IMR-90 (cell line): ENCODE measurements around the gene NTF3. TPM values are rescaled to one million over a fixed set of nuclear protein-coding genes. Genes with fewer than 3 reads are reported as not detected.

Experiments used
- ATAC-seq: fragments of 200-7000 bp; cut with Tn5 transposase; 2 replicates; pipeline ENCODE4 v1.9.1; 2020; ENCODE audit warnings: low read depth, mild to moderate bottlenecking, moderate library complexity
- BruUV-seq: library from RNA; stranded (reverse); fragments of 400-500 nt; replicated peaks from 2 replicates; lab custom pipeline; 2021; lab: Mats Ljungman, UMichigan
- CTCF ChIA-PET: fragments of 300-600 bp; formaldehyde crosslinking; extraction: SDS; loops from one replicate; lab custom pipeline; 2021; ENCODE audit warnings: antibody characterized with exemption; lab: Yijun Ruan, JAX
- POLR2A ChIA-PET: fragments of 300-600 bp; sonication (Branson Sonifier 250); formaldehyde crosslinking; loops from one replicate; lab custom pipeline; 2022; ENCODE audit warnings: antibody characterized with exemption; ENCODE audit not compliant: unreplicated experiment; lab: Charles Lee
- DNase-seq: peaks from one replicate; pipeline ENCODE4 v3.0.0; 2013
- H2AFZ ChIP-seq: replicated peaks from 2 replicates; pipeline ENCODE3; 2013; ENCODE audit warnings: low read length, mild to moderate bottlenecking; ENCODE audit not compliant: poor library complexity
- H2AK5ac ChIP-seq: 2 replicates; pipeline ENCODE4 v1.6.1; 2013; ENCODE audit warnings: low read depth, low read length, inconsistent platforms
- H2AK9ac ChIP-seq: replicated peaks from 2 replicates; pipeline ENCODE3; 2013; ENCODE audit warnings: mild to moderate bottlenecking, low read depth, low read length, moderate library complexity; ENCODE audit not compliant: poor library complexity
- H2BK120ac ChIP-seq: 2 replicates; pipeline ENCODE4 v1.6.1; 2013; ENCODE audit warnings: low read depth, low read length, inconsistent platforms
- H2BK15ac ChIP-seq: 3 replicates; pipeline ENCODE4 v1.6.1; 2013; ENCODE audit warnings: low read depth, low read length, inconsistent platforms
- H2BK20ac ChIP-seq: 2 replicates; pipeline ENCODE4 v1.6.1; 2013; ENCODE audit warnings: low read depth, mild to moderate bottlenecking, inconsistent platforms, low read length, moderate library complexity
- H2BK5ac ChIP-seq: 2 replicates; pipeline ENCODE4 v1.6.1; 2013; ENCODE audit warnings: mild to moderate bottlenecking, low read depth, low read length, inconsistent platforms; ENCODE audit not compliant: poor library complexity, severe bottlenecking
- H3K14ac ChIP-seq: replicated peaks from 2 replicates; pipeline ENCODE4 v1.6.1; 2013; ENCODE audit warnings: low read depth, low read length, inconsistent platforms
- H3K18ac ChIP-seq: 2 replicates; pipeline ENCODE4 v1.6.1; 2013; ENCODE audit warnings: low read depth, low read length, control low read depth
- H3K23ac ChIP-seq: 2 replicates; pipeline ENCODE4 v1.6.1; 2013; ENCODE audit warnings: low read depth, low read length, inconsistent platforms
- H3K27ac ChIP-seq: 2 replicates; pipeline ENCODE4 v1.5.1; 2013; ENCODE audit warnings: mild to moderate bottlenecking, control low read depth, low read length; ENCODE audit not compliant: insufficient read depth
- H3K27me3 ChIP-seq: 2 replicates; pipeline ENCODE4 v1.6.1; 2013; ENCODE audit warnings: low read length; ENCODE audit not compliant: control insufficient read depth, insufficient read depth
- H3K36me3 ChIP-seq: 2 replicates; pipeline ENCODE4 v1.6.1; 2013; ENCODE audit warnings: low read length, mixed read lengths; ENCODE audit not compliant: control insufficient read depth, insufficient read depth
- H3K4ac ChIP-seq: 2 replicates; pipeline ENCODE4 v1.6.1; 2013; ENCODE audit warnings: low read depth, low read length, inconsistent platforms
- H3K4me1 ChIP-seq: 2 replicates; pipeline ENCODE4 v1.6.1; 2013; ENCODE audit warnings: low read length, mixed read lengths; ENCODE audit not compliant: control insufficient read depth, insufficient read depth
- H3K4me2 ChIP-seq: 2 replicates; pipeline ENCODE4 v1.6.1; 2013; ENCODE audit warnings: low read depth, mild to moderate bottlenecking, control low read depth, low read length, moderate library complexity
- H3K4me3 ChIP-seq: 2 replicates; pipeline ENCODE4 v1.5.1; 2013; ENCODE audit warnings: low read depth, mild to moderate bottlenecking, control low read depth, low read length, moderate library complexity; ENCODE audit not compliant: insufficient read depth
- H3K56ac ChIP-seq: 2 replicates; pipeline ENCODE4 v1.6.1; 2013; ENCODE audit warnings: low read length, inconsistent platforms; ENCODE audit not compliant: insufficient read depth; ENCODE audit errors: extremely low read depth
- H3K79me1 ChIP-seq, 2 experiments: 2 replicates each; pipeline ENCODE4 v1.6.1; 2013; ENCODE audit warnings: low read length in 2 of 2, inconsistent platforms in 1 of 2, low read depth in 1 of 2
- H3K9ac ChIP-seq: 2 replicates; pipeline ENCODE4 v1.6.1; 2013; ENCODE audit warnings: low read depth, low read length, control low read depth
- H3K9me1 ChIP-seq: 2 replicates; pipeline ENCODE4 v1.6.1; 2013; ENCODE audit warnings: low read length, inconsistent platforms; ENCODE audit not compliant: insufficient read depth
- H3K9me3 ChIP-seq: 2 replicates; pipeline ENCODE4 v1.6.1; 2013; ENCODE audit warnings: low read length; ENCODE audit not compliant: control insufficient read depth, insufficient read depth
- H4K20me1 ChIP-seq: 2 replicates; pipeline ENCODE4 v1.6.1; 2013; ENCODE audit warnings: low read length, inconsistent platforms; ENCODE audit not compliant: insufficient read depth
- H4K5ac ChIP-seq: 2 replicates; pipeline ENCODE4 v1.6.1; 2013; ENCODE audit warnings: mild to moderate bottlenecking, low read depth, low read length, control low read depth
- H4K8ac ChIP-seq, 2 experiments: 2 replicates each; pipeline ENCODE4 v1.6.1; 2013; ENCODE audit warnings: low read depth in 2 of 2, low read length in 2 of 2, control low read depth in 1 of 2, inconsistent platforms in 1 of 2
- H4K91ac ChIP-seq: 2 replicates; pipeline ENCODE4 v1.6.1; 2013; ENCODE audit warnings: low read depth, low read length, inconsistent platforms; ENCODE audit not compliant: insufficient read depth
- MAZ ChIP-seq: IDR thresholded peaks from 2 replicates; pipeline ENCODE4 v1.6.1; 2012; ENCODE audit warnings: low read depth, mild to moderate bottlenecking, low read length, improper control_type of control experiment, moderate library complexity, borderline replicate concordance
- WGBS, 2 experiments: methylation state at CpG; one replicate each; pipeline versions ENCODE4 v1.1.5 to v1.1.7; 2013; ENCODE audit warnings: missing lambda C conversion rate in 2 of 2; ENCODE audit not compliant: insufficient read length in 1 of 2; ENCODE audit errors: extremely low coverage in 2 of 2; 5-methylcytosine and 5-hydroxymethylcytosine counted together
- dilution Hi-C: fragments of 300-500 bp; cut with HindIII; formaldehyde crosslinking; loops from one replicate; pipeline ENCODE4 v1.14.3; 2018; ENCODE audit warnings: low sequenced_read_pairs; ENCODE audit not compliant: unreplicated experiment
- in situ Hi-C: fragments of 300-500 bp; cut with MboI; formaldehyde crosslinking; loops from 3 replicates; pipeline ENCODE4 v1.14.3; 2019; ENCODE audit warnings: low sequenced_read_pairs, inconsistent platforms, mixed read lengths
- intact Hi-C: fragments of 100-400 bp; cut with micrococcal nuclease; formaldehyde crosslinking; loops from 2 replicates; pipeline ENCODE4 v1.10.0; 2022
- polyA plus RNA-seq, 3 experiments: library from polyadenylated mRNA; depleted of rRNA; stranded (reverse); fragments of >200 nt; gene quantifications; 2 replicates each; pipeline ENCODE4 v1.2.3, GENCODE V29; 2012; ENCODE audit warnings: low replicate concordance in 1 of 3
- total RNA-seq: library from RNA; depleted of rRNA; stranded (reverse); fragments of >200 nt; gene quantifications from 2 replicates; pipeline ENCODE4 v1.2.3, GENCODE V29; 2012

The NTF3 gene
- total and polyA plus RNA-seq, 2 of the 4 experiments (the other 2 are of a cell fraction) = 12.2 to 32.4 TPM

- no peaks in the 10 kb centered on the region for H3K9me3 ChIP-seq
- no peak for TF ChIP-seq MAZ
- H3K9me1 ChIP-seq = peaks cover 14% of the 10 kb centered on the region
- in situ Hi-C loops (no loop called here), dilution Hi-C loops (no loop called here), intact Hi-C loops (loop anchor here (10.0 kb wide), 1 partner anchor 777 kb away; no protein-coding TSS in a partner anchor)
- H2AK5ac ChIP-seq = peak overlapping the region; percentile 43
- no peak overlapping the region for H3K4me3 ChIP-seq
- BruUV-seq = no TSS peak
- H3K18ac ChIP-seq = no peak overlapping the region
- no peak overlapping the region for H3K27ac ChIP-seq
- H3K36me3 ChIP-seq = peaks cover 3% of the 10 kb centered on the region; the same call in 1 of the 2 replicates
- no peaks in the 10 kb centered on the region for H4K20me1 ChIP-seq
- no peak overlapping the region; a peak in 1 of 4 replicates for H4K8ac ChIP-seq
- H4K5ac ChIP-seq = no peak overlapping the region
- 80% methylated on average over 1 of the region's 8 CpGs; no CpG with 5 or more reads in 1 of the 2 experiments for WGBS, 2 experiments
- H3K14ac ChIP-seq = no peak overlapping the region; the same call in 1 of the 2 replicates
- no peak for ATAC-seq
- H3K9ac ChIP-seq = no peak overlapping the region
- no peak overlapping the region for H2BK5ac ChIP-seq
- 0 out of 2 replicates have a peak overlapping the region, but pooled peaks have one; percentile 0 for H3K4ac ChIP-seq
- CTCF ChIA-PET = interaction anchor here (0.6 kb wide), 1 partner anchor 7 kb away, joined by 3 read pairs; no protein-coding TSS in a partner anchor
- POLR2A ChIA-PET = no interaction called here
- peaks cover 0 to 4% of the 10 kb centered on the region in 2 experiments; a peak in 1 of 4 replicates for H3K79me1 ChIP-seq
- no peak overlapping the region for H2BK120ac ChIP-seq
- no peak overlapping the region for H3K4me2 ChIP-seq
- no peak overlapping the region for H2AK9ac ChIP-seq
- peak overlapping the region; percentile 6 for H2AFZ ChIP-seq
- H4K91ac ChIP-seq = no peak overlapping the region
- H3K27me3 ChIP-seq = no peaks in the 10 kb centered on the region
- H2BK15ac ChIP-seq = no peak overlapping the region
- H2BK20ac ChIP-seq = no peak overlapping the region
- H3K23ac ChIP-seq = no peak overlapping the region
- H3K4me1 ChIP-seq = peaks cover 7% of the 10 kb centered on the region
- H3K56ac ChIP-seq = no peak overlapping the region
- peak; percentile 59 for DNase-seq
Observed at GRCh38 chr12:5507401-5507935, 75.6 kb downstream of the NTF3 start.
